Mucosa of gallbladder (tissue), 1 donor: ENCODE results near the gene MSMO1. TPM values are rescaled to one million over a fixed set of nuclear protein-coding genes. Genes with fewer than 3 reads are reported as not detected.
"Not testable (repeated sequence)": the region's sequence is repeated elsewhere in the genome, so short reads cannot be mapped to it uniquely, and the experiment has no call there.

Experiments used
- DNase-seq: peaks from one replicate; pipeline ENCODE4 v3.0.0-alpha.2; 2020; ENCODE audit warnings: low spot score
- total RNA-seq: library from RNA; stranded (reverse); gene quantifications from one replicate; pipeline ENCODE4 v1.2.1, GENCODE V29; 2021
- donor health status: DM: no; HTN: no; CAD: no.

MSMO1 gene
- total RNA-seq, 1 donor from 2014 or later: 246 TPM

- no peak for DNase-seq
Observed at GRCh38 chr4:165324918-165325304, 2.6 kb upstream of the MSMO1 start.

GRCh38 chr4:165325732-165326512 is 1.5 kb upstream of the MSMO1 start:
- no peak for DNase-seq

GRCh38 chr4:165326831-165327210 is 648 bp upstream of the MSMO1 start:
- DNase-seq: no peak

- no peak for DNase-seq
Observed at GRCh38 chr4:165328101-165328425, 594 bp downstream of the MSMO1 start.

GRCh38 chr4:165328708-165329107 is 1.2 kb downstream of the MSMO1 start:
- DNase-seq: no peak

GRCh38 chr4:165330071-165330470 is 2.6 kb downstream of the MSMO1 start:
- no peak for DNase-seq

- no peak for DNase-seq
Observed at GRCh38 chr4:165330666-165331065, 3.2 kb downstream of the MSMO1 start.

GRCh38 chr4:165331359-165331758 is 3.9 kb downstream of the MSMO1 start:
- DNase-seq: no peak

- no peak for DNase-seq
Observed at GRCh38 chr4:165331823-165332222, 4.4 kb downstream of the MSMO1 start.

- DNase-seq: no peak
Observed at GRCh38 chr4:165332502-165332901, 5.0 kb downstream of the MSMO1 start.

- no peak for DNase-seq
Observed at GRCh38 chr4:165335163-165335703, 7.8 kb downstream of the MSMO1 start.

- DNase-seq: no peak
Observed at GRCh38 chr4:165336743-165337142, 9.3 kb downstream of the MSMO1 start.

GRCh38 chr4:165342340-165342739 is 14.9 kb downstream of the MSMO1 start:
- DNase-seq: not testable (repeated sequence)

- no peak for DNase-seq
Observed at GRCh38 chr4:165343353-165344191, 16.1 kb downstream of the MSMO1 start.

- no peak for DNase-seq
Observed at GRCh38 chr4:165345666-165346417, 18.4 kb downstream of the MSMO1 start.

GRCh38 chr4:165347647-165348569 is 20.4 kb downstream of the MSMO1 start:
- DNase-seq: no peak

- no peak for DNase-seq
Observed at GRCh38 chr4:165351359-165352130, 24.1 kb downstream of the MSMO1 start.

GRCh38 chr4:165355900-165356300 is 28.4 kb downstream of the MSMO1 start:
- no peak for DNase-seq

GRCh38 chr4:165359506-165359905 is 32.0 kb downstream of the MSMO1 start:
- no peak for DNase-seq

- DNase-seq: no peak
Observed at GRCh38 chr4:165360041-165360695, 32.7 kb downstream of the MSMO1 start.
